GM12892 (cell line): Measurements from ENCODE around the gene ABCG8.

Experiments used
- POLR2A ChIP-seq: IDR thresholded peaks from 2 replicates; pipeline ENCODE4 v1.6.1; 2011; ENCODE audit warnings: low read depth, low read length, control low read depth
- POLR2AphosphoS5 ChIP-seq: IDR thresholded peaks from 2 replicates; pipeline ENCODE4 v1.6.1; 2011; ENCODE audit warnings: low read depth, low read length, control low read depth
- TAF1 ChIP-seq: IDR thresholded peaks from 2 replicates; pipeline ENCODE4 v1.6.1; 2011; ENCODE audit warnings: low read depth, mild to moderate bottlenecking, control low read depth, low read length, borderline replicate concordance

DNA sequence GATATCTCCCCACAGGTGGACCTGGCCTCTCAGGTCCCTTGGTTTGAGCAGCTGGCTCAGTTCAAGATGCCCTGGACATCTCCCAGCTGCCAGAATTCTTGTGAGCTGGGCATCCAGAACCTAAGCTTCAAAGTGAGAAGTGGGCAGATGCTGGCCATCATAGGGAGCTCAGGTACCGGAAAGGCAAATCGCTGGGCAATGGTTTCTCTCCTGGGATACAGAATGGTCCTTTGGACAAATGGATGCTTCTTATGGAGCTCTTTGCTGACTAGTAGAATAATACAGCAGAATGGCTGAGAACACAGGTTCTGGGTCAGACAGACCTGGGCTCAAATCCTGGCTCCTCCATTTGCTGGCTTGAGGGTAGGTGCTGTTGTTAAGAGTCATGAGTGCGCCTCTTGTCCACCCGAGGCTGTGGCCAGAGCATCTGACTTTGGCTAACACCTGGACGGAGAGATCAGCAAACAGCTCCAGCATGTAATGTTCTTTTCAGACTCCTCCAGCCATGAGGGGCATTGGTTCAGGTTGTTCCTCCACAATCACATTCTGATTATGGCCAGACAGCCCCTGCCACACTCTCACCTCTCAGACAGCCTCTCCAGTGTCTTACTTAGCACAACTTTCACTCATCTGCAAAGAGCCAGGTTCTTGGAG lies 7.5 kb downstream of the ABCG8 start:
- no peak for TF ChIP-seq POLR2A
- no peak for TF ChIP-seq TAF1
- no peak for TF ChIP-seq POLR2AphosphoS5
